ENCODE data around the gene ABTB2. TPM values are rescaled to one million over a fixed set of nuclear protein-coding genes. Genes with fewer than 3 reads are reported as not detected.

The ABTB2 gene
- total RNA-seq, 2 experiments from 2014 or later, result 0.91 to 0.97 TPM

GRCh38 chr11:34330653-34331052 is 27.2 kb downstream of the ABTB2 start:
- Mint-ChIP-seq H3K27me3 (peaks cover 20% of the 10 kb centered on the region), H3K9me3 (no peaks in the 10 kb centered on the region), H3K27ac (no peak overlapping the region), H3K4me3 (no peak overlapping the region), H3K36me3 (peaks cover 2% of the 10 kb centered on the region), H3K4me1 (no peaks in the 10 kb centered on the region)
- ATAC-seq (ENCODE audit: low read depth) (no peak), DNase-seq (no peak)
- POLR2A ChIA-PET, result no interaction called here

- Mint-ChIP-seq H3K27ac (no peak overlapping the region), H3K9me3 (no peaks in the 10 kb centered on the region), H3K4me3 (no peak overlapping the region), H3K36me3 (peaks cover 2% of the 10 kb centered on the region), H3K27me3 (peaks cover 22% of the 10 kb centered on the region), H3K4me1 (no peaks in the 10 kb centered on the region)
- ATAC-seq (ENCODE audit: low read depth) (no peak), DNase-seq (no peak)
- POLR2A ChIA-PET, result no interaction called here
Measured at GRCh38 chr11:34329876-34330275, 27.9 kb downstream of the ABTB2 start.

- H3K9me3 Mint-ChIP-seq, result no peaks in the 10 kb centered on the region
Measured at GRCh38 chr11:34328632-34328910, 29.2 kb downstream of the ABTB2 start.

GRCh38 chr11:34327804-34328631 is 29.8 kb downstream of the ABTB2 start:
- no peaks in the 10 kb centered on the region for H3K4me1 Mint-ChIP-seq
- peaks cover 2% of the 10 kb centered on the region for H3K36me3 Mint-ChIP-seq
- POLR2A ChIA-PET, result no interaction called here
- no peak overlapping the region for H3K4me3 Mint-ChIP-seq
- DNase-seq (no peak), ATAC-seq (ENCODE audit: low read depth) (no peak)
- no peak overlapping the region for H3K27ac Mint-ChIP-seq
- H3K27me3 Mint-ChIP-seq, result peaks cover 25% of the 10 kb centered on the region
- no peaks in the 10 kb centered on the region for H3K9me3 Mint-ChIP-seq

More at GRCh38 chr11:34328632-34328910, 29.2 kb downstream of the ABTB2 start:
- H3K4me1 Mint-ChIP-seq, result no peaks in the 10 kb centered on the region
- H3K36me3 Mint-ChIP-seq, result peaks cover 2% of the 10 kb centered on the region
- no peak overlapping the region for H3K4me3 Mint-ChIP-seq
- H3K27ac Mint-ChIP-seq, result no peak overlapping the region
- ATAC-seq (ENCODE audit: low read depth) (no peak), DNase-seq (no peak)
- peaks cover 25% of the 10 kb centered on the region for H3K27me3 Mint-ChIP-seq
- POLR2A ChIA-PET, result no interaction called here

- Mint-ChIP-seq H3K27ac (no peak overlapping the region), H3K4me3 (no peak overlapping the region)
- no peak for DNase-seq
Measured at GRCh38 chr11:34324466-34324865, 33.3 kb downstream of the ABTB2 start.

GRCh38 chr11:34323601-34324000 is 34.2 kb downstream of the ABTB2 start:
- no peaks in the 10 kb centered on the region for H3K9me3 Mint-ChIP-seq
- POLR2A ChIA-PET, result no interaction called here
- no peak overlapping the region for H3K27ac Mint-ChIP-seq
- H3K27me3 Mint-ChIP-seq, result peaks cover 15% of the 10 kb centered on the region
- H3K4me3 Mint-ChIP-seq, result no peak overlapping the region
- H3K4me1 Mint-ChIP-seq, result no peaks in the 10 kb centered on the region
- ATAC-seq (ENCODE audit: low read depth) (no peak), DNase-seq (no peak)
- no peaks in the 10 kb centered on the region for H3K36me3 Mint-ChIP-seq

More at GRCh38 chr11:34324466-34324865, 33.3 kb downstream of the ABTB2 start:
- Mint-ChIP-seq H3K36me3 (peaks cover 2% of the 10 kb centered on the region), H3K27me3 (peaks cover 23% of the 10 kb centered on the region), H3K9me3 (no peaks in the 10 kb centered on the region), H3K4me1 (no peaks in the 10 kb centered on the region)
- no peak for ATAC-seq (ENCODE audit: low read depth)
- POLR2A ChIA-PET, result no interaction called here

GRCh38 chr11:34318111-34319037 is 39.4 kb downstream of the ABTB2 start:
- DNase-seq, result no peak
- Mint-ChIP-seq H3K9me3 (no peaks in the 10 kb centered on the region), H3K27ac (no peak overlapping the region), H3K4me1 (peaks cover 5% of the 10 kb centered on the region), H3K36me3 (no peaks in the 10 kb centered on the region), H3K27me3 (peaks cover 33% of the 10 kb centered on the region), H3K4me3 (no peak overlapping the region)
- POLR2A ChIA-PET, result no interaction called here
- no peak for ATAC-seq (ENCODE audit: low read depth)

- no peak for ATAC-seq (ENCODE audit: low read depth)
- no peak for DNase-seq
- H3K4me1 Mint-ChIP-seq, result peaks cover 12% of the 10 kb centered on the region
- H3K27ac Mint-ChIP-seq, result no peak overlapping the region
- POLR2A ChIA-PET, result no interaction called here
- no peaks in the 10 kb centered on the region for H3K9me3 Mint-ChIP-seq
- H3K36me3 Mint-ChIP-seq, result no peaks in the 10 kb centered on the region
- H3K27me3 Mint-ChIP-seq, result peaks cover 33% of the 10 kb centered on the region
- no peak overlapping the region for H3K4me3 Mint-ChIP-seq
Measured at GRCh38 chr11:34317666-34318065, 40.1 kb downstream of the ABTB2 start.

- ATAC-seq (ENCODE audit: low read depth) (no peak), DNase-seq (no peak)
- no peaks in the 10 kb centered on the region for H3K36me3 Mint-ChIP-seq
- peaks cover 13% of the 10 kb centered on the region for H3K4me1 Mint-ChIP-seq
- H3K9me3 Mint-ChIP-seq, result no peaks in the 10 kb centered on the region
- H3K27me3 Mint-ChIP-seq, result peaks cover 34% of the 10 kb centered on the region
- POLR2A ChIA-PET, result no interaction called here
- no peak overlapping the region for H3K27ac Mint-ChIP-seq
- H3K4me3 Mint-ChIP-seq, result no peak overlapping the region
Measured at GRCh38 chr11:34317036-34317360, 40.8 kb downstream of the ABTB2 start.

- DNase-seq, result no peak
- no peak for ATAC-seq (ENCODE audit: low read depth)
- Mint-ChIP-seq H3K4me3 (no peak overlapping the region), H3K27ac (no peak overlapping the region), H3K36me3 (no peaks in the 10 kb centered on the region), H3K4me1 (peaks cover 13% of the 10 kb centered on the region), H3K9me3 (no peaks in the 10 kb centered on the region), H3K27me3 (peaks cover 37% of the 10 kb centered on the region)
- POLR2A ChIA-PET, result no interaction called here
Measured at GRCh38 chr11:34316347-34317035, 41.3 kb downstream of the ABTB2 start.

GRCh38 chr11:34315394-34315793 is 42.4 kb downstream of the ABTB2 start:
- Mint-ChIP-seq H3K27me3 (peaks cover 37% of the 10 kb centered on the region), H3K4me1 (peaks cover 17% of the 10 kb centered on the region), H3K27ac (no peak overlapping the region), H3K36me3 (no peaks in the 10 kb centered on the region), H3K4me3 (no peak overlapping the region), H3K9me3 (no peaks in the 10 kb centered on the region)
- POLR2A ChIA-PET, result no interaction called here
- DNase-seq (no peak), ATAC-seq (ENCODE audit: low read depth) (no peak)

GRCh38 chr11:34314936-34315335 is 42.9 kb downstream of the ABTB2 start:
- H3K27me3 Mint-ChIP-seq, result peaks cover 35% of the 10 kb centered on the region
- ATAC-seq (ENCODE audit: low read depth) (no peak), DNase-seq (no peak)
- no peaks in the 10 kb centered on the region for H3K36me3 Mint-ChIP-seq
- H3K27ac Mint-ChIP-seq, result no peak overlapping the region
- POLR2A ChIA-PET, result no interaction called here
- peaks cover 21% of the 10 kb centered on the region for H3K4me1 Mint-ChIP-seq
- no peaks in the 10 kb centered on the region for H3K9me3 Mint-ChIP-seq
- no peak overlapping the region for H3K4me3 Mint-ChIP-seq

GRCh38 chr11:34314176-34314575 is 43.6 kb downstream of the ABTB2 start:
- Mint-ChIP-seq H3K9me3 (no peaks in the 10 kb centered on the region), H3K4me1 (peaks cover 23% of the 10 kb centered on the region), H3K27me3 (peaks cover 31% of the 10 kb centered on the region), H3K4me3 (no peak overlapping the region), H3K36me3 (no peaks in the 10 kb centered on the region), H3K27ac (no peak overlapping the region)
- POLR2A ChIA-PET, result no interaction called here
- ATAC-seq (ENCODE audit: low read depth) (no peak), DNase-seq (no peak)
